GM21526 (cell line): Measurements from ENCODE around the gene PYGO2.
"Not testable (repeated sequence)": the region's sequence is repeated elsewhere in the genome, so short reads cannot be mapped to it uniquely, and the experiment has no call there.

Source experiments
- ATAC-seq: cut with Tn5 transposase; IDR thresholded peaks from one replicate; pipeline ENCODE4 v1.9.1; 2021; ENCODE audit warnings: moderate library complexity; ENCODE audit not compliant: unreplicated experiment, low FRiP score

PYGO2 gene

GRCh38 chr1:154925335-154926170 lies 36.0 kb downstream of the PYGO2 start:
- no peak for ATAC-seq

DNA sequence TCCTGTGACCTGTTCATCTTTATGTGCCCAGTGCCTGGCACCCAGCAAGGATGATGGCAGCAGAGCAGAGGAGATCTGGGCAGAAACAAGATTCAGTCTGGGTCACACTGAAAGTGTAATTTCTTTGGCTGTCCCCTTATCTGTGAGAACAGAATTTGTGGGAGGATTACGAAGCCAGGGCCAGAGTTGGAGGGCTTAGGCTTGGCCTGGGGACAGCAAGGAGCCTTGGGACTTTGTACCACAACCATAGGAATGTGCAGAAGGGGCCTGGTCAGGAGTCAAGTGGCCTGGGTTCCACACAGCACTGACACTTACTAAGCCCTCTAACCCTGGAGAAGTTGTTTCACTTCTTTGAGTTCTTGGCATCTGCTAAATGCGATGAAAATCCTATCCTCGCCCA lies 37.9 kb downstream of the PYGO2 start:
- no peak for ATAC-seq

- no peak for ATAC-seq
Observed at GRCh38 chr1:154913273-154913672, 48.3 kb downstream of the PYGO2 start.

DNA sequence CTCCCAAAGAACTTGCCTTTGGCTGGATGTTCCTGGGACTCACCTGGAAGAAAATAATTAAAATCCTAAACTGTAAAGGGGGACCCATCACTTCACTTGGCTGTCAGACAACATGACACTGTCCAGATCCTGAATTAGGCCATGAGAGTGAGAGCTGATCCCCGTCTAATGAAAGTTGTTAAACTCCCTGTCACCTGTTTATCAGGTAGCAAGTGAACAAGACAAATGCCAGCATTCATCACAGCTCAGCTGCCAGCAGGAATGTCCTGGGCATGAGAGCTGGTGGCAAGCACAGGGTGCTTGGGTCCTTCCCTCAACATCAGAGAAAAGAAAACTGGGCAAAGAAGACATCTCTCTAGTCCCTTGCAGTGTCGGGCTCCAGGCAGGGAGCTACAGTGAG lies 48.8 kb downstream of the PYGO2 start:
- no peak for ATAC-seq

DNA sequence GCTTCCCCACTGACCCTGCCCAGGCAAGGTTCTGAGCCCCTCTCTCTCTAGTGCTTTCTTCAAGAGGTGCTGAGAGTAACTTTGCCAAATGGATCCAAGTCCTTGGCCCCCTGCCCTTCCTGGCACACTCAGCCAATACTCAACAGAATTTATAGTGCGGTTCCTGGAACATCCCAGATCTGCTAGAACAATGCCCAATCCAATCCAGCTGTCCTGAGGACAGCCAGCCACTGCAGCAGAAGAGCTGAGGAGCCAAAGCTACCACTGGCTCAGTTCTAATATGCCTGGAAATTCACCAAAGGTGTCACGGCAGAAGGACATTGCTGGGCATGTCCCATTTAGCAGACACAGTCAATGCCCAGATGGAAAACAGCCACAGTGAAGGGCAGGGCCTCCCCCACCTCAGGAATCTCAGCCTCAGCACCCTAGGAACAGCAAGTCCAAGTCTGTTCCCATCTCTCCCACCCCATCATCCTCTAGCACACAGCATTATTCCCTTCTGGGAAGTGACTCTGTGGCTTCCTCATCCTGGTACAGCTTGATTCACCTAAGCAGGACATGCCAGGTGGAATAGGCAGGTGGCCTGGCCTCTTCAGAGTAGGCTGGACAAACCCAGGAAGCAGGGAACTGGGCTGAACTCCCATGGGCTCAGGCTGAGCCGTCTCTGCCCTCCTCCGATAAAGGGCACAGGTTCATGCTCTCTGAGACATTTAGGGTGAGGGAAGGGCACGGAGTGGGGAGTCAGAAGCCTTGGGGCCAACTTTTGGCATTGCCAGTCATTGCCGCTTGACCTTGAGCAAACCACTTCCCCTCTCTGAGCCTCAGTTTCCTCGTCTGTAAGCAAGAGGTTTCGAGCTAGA lies 49.7 kb downstream of the PYGO2 start:
- no peak for ATAC-seq

DNA sequence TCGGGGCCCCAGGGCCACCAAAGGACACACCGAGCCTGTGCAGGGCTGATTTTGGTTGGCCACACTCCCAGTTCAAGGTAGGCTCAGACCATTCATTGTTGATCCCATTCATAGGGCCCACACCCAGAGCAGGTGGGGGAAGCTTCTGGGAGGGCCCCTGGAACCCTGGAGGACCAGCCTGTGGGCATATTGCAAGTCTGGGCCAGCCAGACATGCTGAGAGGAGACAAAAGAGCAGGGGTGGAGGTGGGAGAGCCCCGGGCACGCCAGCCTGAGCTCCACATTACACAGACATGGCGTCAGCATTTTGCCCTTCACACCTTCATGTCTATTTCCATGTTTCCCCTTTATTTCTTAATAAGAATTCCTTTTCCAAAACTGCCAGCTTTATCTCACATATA lies 50.7 kb downstream of the PYGO2 start:
- ATAC-seq, result no peak

DNA sequence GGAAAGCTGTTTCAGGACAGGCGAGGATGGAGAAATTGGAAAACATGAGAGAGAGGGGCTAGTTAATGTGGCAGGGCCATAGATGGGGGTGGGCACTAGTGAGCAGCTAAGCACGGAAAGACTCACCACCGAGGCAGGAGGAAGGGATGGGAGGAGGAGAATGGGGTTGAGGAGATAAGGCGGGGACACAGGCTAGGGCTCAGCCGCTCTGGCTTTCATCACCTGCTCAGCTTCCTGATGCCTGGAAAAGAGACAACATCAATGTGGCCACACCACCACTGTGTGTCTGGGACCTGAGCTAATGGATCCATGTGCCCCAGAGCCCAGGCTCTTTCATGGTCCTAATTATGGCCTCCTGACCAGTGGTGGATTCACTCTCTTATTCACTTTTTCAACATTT lies 52.6 kb downstream of the PYGO2 start:
- ATAC-seq, result no peak

GRCh38 chr1:154908129-154908528 lies 53.5 kb downstream of the PYGO2 start:
- ATAC-seq, result not testable (repeated sequence)
